RWPE1 (cell line): ENCODE measurements around the gene JPH2.
"Not testable (repeated sequence)": the region's sequence is repeated elsewhere in the genome, so short reads cannot be mapped to it uniquely, and the experiment has no call there.

Experiments
- CTCF ChIA-PET: fragments of 350-600 bp; sonication (Branson Sonifier 250); formaldehyde crosslinking; extraction: SDS; loops from one replicate; lab custom pipeline; 2021; lab: Yijun Ruan, JAX
- POLR2A ChIA-PET: fragments of 400-600 bp; formaldehyde crosslinking; extraction: SDS; loops from one replicate; lab custom pipeline; 2020; ENCODE audit warnings: antibody characterized with exemption; ENCODE audit not compliant: low non-redundant PET; lab: Yijun Ruan, JAX
- DNase-seq: peaks from one replicate; pipeline ENCODE4 v3.0.0; 2012; ENCODE audit warnings: low spot score
- H3K27ac ChIP-seq: fragments of 450-650 bp; 2 replicates; pipeline ENCODE4 v1.5.1; 2017
- TF ChIP-seq, protein P1 (sequence below): fragments of 450-650 bp; conservative IDR thresholded peaks from 2 replicates; pipeline ENCODE4 v1.5.1; 2017; ENCODE audit warnings: low read depth, mild to moderate bottlenecking

JPH2 gene

DNA sequence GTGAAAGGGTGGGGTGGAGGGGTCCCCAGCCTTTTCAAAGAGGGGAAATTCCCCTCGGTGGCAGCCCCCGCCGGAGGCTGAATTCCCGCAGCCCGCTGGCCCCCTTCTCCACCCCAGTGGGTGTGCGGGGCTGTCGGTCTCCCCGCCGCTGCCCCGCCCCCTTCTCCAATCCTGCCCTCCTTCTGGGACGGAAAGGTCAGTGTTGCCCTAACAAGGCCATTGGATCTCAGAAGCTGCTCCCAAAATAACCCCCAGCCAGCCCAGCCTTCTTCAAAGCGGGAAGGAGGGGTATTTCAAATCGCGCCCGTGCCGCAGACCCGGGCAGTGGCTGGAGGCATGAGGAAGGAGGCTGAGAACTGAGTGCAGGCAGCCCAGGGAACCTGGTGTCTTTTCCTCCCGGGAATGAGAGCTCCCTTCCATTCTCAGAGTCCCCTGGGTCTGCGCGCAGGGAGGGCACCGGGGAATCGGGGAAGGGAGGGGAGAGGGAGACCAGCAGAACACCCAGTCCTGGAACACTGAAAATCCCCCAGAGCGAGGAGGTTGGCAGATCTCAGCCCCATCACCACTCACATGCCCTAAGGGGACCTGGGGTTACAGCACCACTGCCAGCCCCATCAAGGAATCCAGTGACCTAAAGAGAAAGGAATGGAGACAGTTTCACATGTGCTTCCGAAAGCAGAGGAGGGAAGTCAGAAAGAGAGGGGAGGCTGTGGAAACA is at the start of gene JPH2:
JPH2 (minus strand) TSS at position 135 of the 718 bp plus-strand sequence. CDS start 483 bp downstream, outside the sequence.
- TF ChIP-seq, protein P1, sequence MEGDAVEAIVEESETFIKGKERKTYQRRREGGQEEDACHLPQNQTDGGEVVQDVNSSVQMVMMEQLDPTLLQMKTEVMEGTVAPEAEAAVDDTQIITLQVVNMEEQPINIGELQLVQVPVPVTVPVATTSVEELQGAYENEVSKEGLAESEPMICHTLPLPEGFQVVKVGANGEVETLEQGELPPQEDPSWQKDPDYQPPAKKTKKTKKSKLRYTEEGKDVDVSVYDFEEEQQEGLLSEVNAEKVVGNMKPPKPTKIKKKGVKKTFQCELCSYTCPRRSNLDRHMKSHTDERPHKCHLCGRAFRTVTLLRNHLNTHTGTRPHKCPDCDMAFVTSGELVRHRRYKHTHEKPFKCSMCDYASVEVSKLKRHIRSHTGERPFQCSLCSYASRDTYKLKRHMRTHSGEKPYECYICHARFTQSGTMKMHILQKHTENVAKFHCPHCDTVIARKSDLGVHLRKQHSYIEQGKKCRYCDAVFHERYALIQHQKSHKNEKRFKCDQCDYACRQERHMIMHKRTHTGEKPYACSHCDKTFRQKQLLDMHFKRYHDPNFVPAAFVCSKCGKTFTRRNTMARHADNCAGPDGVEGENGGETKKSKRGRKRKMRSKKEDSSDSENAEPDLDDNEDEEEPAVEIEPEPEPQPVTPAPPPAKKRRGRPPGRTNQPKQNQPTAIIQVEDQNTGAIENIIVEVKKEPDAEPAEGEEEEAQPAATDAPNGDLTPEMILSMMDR = no peak
- POLR2A ChIA-PET = interaction anchor here (0.7 kb wide), 1 partner anchor 14 kb away, joined by 3 read pairs; no protein-coding TSS in a partner anchor
- peak within 1 kb of the TSS; percentile 95 for H3K27ac ChIP-seq
- CTCF ChIA-PET = interaction anchor here (0.7 to 6.9 kb wide), 7 partner anchors 32 to 437 kb away, joined by 3 to 196 read pairs (median 3); no protein-coding TSS in a partner anchor
- peak; percentile 97 for DNase-seq

DNA sequence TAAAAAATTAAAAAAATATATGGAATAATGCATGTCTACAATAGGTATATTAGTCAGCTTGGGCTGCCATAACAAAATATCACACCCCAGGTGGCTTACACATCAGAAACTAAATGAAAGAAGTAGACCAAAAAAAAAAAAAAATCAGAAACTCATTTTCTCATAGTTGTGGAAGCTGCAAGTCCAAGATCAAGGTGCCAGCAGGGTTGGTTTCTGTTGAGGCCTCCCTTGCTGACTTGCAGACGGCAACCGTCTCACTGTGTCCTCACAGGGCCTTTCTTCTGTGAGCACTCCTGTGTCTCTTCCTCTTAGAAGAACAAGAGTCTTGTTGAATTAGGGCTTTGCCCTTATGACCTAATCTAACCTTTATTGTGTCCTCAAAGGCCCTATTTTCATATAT is 48.7 kb upstream of the JPH2 start:
- TF ChIP-seq, protein P1 = no peak
- no peak for DNase-seq
- ChIA-PET CTCF (interaction anchor here (0.6 to 1.5 kb wide), 4 partner anchors 18 to 815 kb away, joined by 4 to 8 read pairs (median 4); partner anchors contain the start of gene FITM2), POLR2A (no interaction called here)
- H3K27ac ChIP-seq = no peak overlapping the region

DNA sequence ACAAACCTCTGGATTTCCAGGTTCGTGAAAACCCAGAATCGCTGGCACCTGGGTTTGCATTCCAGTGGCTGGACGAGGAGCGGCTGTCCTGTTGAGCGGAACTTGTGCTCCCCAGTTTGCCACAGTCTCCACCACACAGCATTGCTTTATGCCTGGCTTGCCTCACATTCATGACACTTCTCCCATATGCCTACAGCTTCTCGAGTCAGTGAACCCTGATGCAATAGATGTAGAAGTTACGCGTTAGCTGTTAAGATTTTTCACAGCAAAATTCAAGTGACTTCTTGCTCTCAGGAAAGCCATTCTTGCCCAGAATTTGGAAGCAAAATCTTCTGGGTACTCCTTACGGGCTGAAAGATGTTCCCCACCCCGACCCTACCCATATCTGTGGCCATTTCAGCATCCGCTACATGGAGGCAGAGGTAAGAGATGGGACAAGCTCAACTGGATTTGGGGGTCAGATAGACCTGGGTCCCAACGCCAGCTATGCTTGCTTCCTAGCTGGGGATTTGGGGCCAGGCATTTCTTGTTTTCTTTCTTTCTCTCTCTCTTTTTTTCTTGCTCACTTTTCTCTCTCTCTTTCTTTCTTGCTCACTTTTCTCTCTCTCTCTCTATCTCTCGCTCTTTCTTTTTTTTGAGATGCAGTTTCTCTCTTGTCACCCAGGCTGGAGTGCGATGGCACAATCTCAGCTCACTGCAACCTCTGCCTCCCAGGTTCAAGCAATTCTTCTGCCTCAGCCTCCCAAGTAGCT is 47.8 kb upstream of the JPH2 start:
- DNase-seq = no peak
- H3K27ac ChIP-seq = no peak overlapping the region
- ChIA-PET POLR2A (no interaction called here), CTCF (interaction anchor here (0.7 kb wide), 1 partner anchor 183 kb away, joined by 4 read pairs; no protein-coding TSS in a partner anchor)
- TF ChIP-seq, protein P1 = no peak

DNA sequence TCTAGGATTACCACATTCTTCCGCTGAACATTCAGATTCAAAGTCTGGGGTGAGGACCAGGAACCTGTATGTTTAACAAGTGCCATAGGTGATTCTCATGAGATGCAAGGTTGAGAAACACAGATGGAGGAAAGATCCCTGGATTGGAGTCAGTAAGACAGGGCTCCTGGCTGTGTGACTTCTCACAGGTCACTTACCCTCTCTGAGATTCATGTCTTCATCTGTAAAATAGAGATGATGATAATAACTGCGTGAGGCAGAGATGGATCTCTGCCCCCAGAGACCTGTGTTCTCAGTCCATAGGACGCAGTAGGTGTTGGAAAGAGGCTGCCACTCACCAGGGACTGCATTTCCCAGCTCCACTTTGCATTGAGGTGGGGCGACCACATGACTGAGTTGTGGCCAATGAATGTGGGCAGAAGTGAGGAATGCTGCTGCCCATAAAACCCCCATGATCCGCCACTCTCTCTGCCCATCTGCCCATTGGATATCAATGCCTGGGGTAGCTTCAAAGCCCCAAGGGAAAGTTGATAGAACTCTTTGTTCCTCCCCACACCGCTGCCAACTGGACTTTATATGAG is 46.5 kb upstream of the JPH2 start:
- no peak for DNase-seq
- POLR2A ChIA-PET = no interaction called here
- TF ChIP-seq, protein P1 = no peak
- CTCF ChIA-PET = interaction anchor here (0.6 to 0.9 kb wide), 4 partner anchors 43 to 188 kb away, joined by 3 to 5 read pairs (median 4); no protein-coding TSS in a partner anchor
- H3K27ac ChIP-seq = no peak overlapping the region

DNA sequence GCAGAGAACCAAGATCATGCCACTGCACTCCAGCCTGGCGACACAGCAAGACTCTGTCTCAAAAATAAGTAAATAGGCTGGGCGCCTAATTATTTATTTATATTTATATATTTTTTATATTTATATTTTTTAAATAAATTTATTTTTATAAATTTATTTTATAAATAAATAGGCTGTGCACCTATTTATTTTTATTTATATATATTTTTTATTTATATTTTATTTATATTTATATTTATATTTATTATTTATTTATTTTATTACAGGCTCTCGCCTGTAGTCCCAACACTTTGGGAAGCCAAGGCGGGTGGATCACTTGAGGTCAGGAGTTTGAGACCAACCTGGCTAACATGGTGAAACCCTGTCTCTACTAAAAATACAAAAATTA is 45.5 kb upstream of the JPH2 start:
- DNase-seq, H3K27ac ChIP-seq, POLR2A ChIA-PET: not testable (repeated sequence)
- CTCF ChIA-PET = interaction anchor here (1.4 kb wide), 1 partner anchor 29 kb away, joined by 4 read pairs; no protein-coding TSS in a partner anchor

DNA sequence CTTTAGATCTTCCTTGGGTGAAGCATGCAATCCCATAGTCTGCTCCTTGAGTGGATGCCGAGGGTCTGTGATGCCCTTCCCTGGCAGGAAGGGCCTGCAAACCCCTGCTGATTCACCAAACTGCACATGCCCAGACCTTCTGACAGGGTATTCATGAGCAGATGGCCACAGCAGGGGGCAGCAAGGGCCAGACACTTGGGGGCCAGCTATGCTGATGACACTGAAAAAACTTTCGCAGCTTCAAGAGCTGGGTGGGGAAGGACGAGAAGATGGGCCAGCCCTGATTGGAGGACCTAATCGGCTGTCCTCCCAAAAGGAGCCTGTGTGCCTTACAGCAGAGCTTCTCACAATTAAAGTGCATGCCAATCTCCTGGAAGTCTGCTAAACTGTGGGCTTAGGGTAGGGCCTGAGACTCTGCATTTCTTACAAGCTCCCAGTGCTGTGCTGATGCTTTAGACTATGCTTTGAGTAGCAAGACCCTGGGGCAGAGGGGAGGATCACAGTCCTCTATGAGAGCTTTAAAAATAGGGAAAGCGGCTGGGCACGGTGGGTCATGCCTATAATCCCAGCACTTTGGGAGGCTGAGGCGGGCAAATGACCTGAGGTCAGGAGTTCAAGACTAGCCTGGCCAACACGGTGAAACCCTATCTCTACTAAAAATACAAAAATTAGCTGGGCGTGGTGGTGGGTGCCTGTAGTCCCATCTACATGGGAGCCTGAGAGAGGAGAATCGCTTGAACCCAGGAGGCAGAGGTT is 44.9 kb upstream of the JPH2 start:
- ChIA-PET POLR2A (interaction anchor here (0.5 kb wide), 1 partner anchor 175 kb away, joined by 3 read pairs; no protein-coding TSS in a partner anchor), CTCF (interaction anchor here (1.4 kb wide), 1 partner anchor 30 kb away, joined by 4 read pairs; no protein-coding TSS in a partner anchor)
- DNase-seq = no peak
- no peak overlapping the region for H3K27ac ChIP-seq
- TF ChIP-seq, protein P1 = no peak
